ENCODE results near the gene PSMD11. TPM values are rescaled to one million over a fixed set of nuclear protein-coding genes. Genes with fewer than 3 reads are reported as not detected.
A peak's percentile ranks its signal among the peaks of the same experiment; 100 is the strongest.

PSMD11 gene
- total RNA-seq, 4 donors from 2014 or later, result 37.3 to 48.9 (median 46.8) TPM

DNA sequence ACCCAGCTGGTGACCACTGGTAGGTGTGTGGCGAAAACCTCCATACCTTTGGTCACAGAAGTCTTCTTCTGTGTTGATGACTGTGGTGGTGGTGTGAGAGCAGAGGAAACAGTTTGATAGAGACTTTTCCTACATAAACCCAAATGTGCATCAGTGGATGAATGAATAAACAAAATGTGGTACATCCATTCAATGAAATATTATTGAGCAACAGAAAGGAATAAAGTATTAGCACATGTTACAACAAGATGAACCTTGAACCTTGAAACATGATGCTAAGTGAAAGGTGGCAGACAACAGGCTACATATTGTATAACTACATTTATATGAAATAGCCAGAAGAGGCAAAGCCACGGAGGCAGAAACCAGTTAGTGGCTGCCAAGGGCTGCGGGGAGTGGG, 57.7 kb downstream of the PSMD11 start:
- Histone ChIP-seq H3K27ac (no peak overlapping the region), H3K4me1 (peaks cover 0 to 22% (median 10%) of the 10 kb centered on the region in 4 donors), H3K4me3 (no peak overlapping the region), H3K9me3 (no peaks in the 10 kb centered on the region), H3K27me3 (no peaks in the 10 kb centered on the region), H3K36me3 (no peaks in the 10 kb centered on the region)
- 94 to 96% methylated on average over 3 of the region's 3 CpGs for WGBS, 2 donors
- no peak for DNase-seq (ENCODE audit: low spot score in 2 of 2)
- no peak for TF ChIP-seq POLR2A (IDR thresholded peaks at IDR 0.05)
- no peak for TF ChIP-seq EP300 (IDR thresholded peaks at IDR 0.05)
- no peak for TF ChIP-seq CTCF (IDR thresholded peaks at IDR 0.05)

- Histone ChIP-seq H3K27ac (peak overlapping the region in 1 of 4 donors; percentile 80), H3K9me3 (no peaks in the 10 kb centered on the region), H3K36me3 (no peaks in the 10 kb centered on the region), H3K27me3 (no peaks in the 10 kb centered on the region), H3K4me1 (peaks cover 0 to 22% (median 10%) of the 10 kb centered on the region in 4 donors), H3K4me3 (no peak overlapping the region)
- no peak for TF ChIP-seq CTCF (IDR thresholded peaks at IDR 0.05)
- no peak for TF ChIP-seq POLR2A (IDR thresholded peaks at IDR 0.05)
- TF ChIP-seq EP300 (IDR thresholded peaks at IDR 0.05), result no peak
- DNase-seq (ENCODE audit: low spot score in 2 of 2), result no peak
- WGBS, 2 donors, result 53 to 56% methylated on average over 10 of the region's 10 CpGs
Measured at GRCh38 chr17:32502710-32503109, 58.4 kb downstream of the PSMD11 start.

- peaks cover 0 to 22% (median 10%) of the 10 kb centered on the region in 4 donors for H3K4me1 ChIP-seq
- H3K27ac ChIP-seq, result peak overlapping the region in 3 of 4 donors; percentile 50 to 80 (median 54)
- H3K27me3 ChIP-seq, result no peaks in the 10 kb centered on the region
- H3K36me3 ChIP-seq, result no peaks in the 10 kb centered on the region
- H3K9me3 ChIP-seq, result no peaks in the 10 kb centered on the region
- H3K4me3 ChIP-seq, result no peak overlapping the region
- 68 to 69% methylated on average over 7 of the region's 7 CpGs for WGBS, 2 donors
- DNase-seq (ENCODE audit: low spot score in 2 of 2), result no peak
- no peak for TF ChIP-seq EP300 (IDR thresholded peaks at IDR 0.05)
- TF ChIP-seq POLR2A (IDR thresholded peaks at IDR 0.05), result no peak
- TF ChIP-seq CTCF (IDR thresholded peaks at IDR 0.05), result no peak
Measured at GRCh38 chr17:32503251-32504165, 59.2 kb downstream of the PSMD11 start.

DNA sequence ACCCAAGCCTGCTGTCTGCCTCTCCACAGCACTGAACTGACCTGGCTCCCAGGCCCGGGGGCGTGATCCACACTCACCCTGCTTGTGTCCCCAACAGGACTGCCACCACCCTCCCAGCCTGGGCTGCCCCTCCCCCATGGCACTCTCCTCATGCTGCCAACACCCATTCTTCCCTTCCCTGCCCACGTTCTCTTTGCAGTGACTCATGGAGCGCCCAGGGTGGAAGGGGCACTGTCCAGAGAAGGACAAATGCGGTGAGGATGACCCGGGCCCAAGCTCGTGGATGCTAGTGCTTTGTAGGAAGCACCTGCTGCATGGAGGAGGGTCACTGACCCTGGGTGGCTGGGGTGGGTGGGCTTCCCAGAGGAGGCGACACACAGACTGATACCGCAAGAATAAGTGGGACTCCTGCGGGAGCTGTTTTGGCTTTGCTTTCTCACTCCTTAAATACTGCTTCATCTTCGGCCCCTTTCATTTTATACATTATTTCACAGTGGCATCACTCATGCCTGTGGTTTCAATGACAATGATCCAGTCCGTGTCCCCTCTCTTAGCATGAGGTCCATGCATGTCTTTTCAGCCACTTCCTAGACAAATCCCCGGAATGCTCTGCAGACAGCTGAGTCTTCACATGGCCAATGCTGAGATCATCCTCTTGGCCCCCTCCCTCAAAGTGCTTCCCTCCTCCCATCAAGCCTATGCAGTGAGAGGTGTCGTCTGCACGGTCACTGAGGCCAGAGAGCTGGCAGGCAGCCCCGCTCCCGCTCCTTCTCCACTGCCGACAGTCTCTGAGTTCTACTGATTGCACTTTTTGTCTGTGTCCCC, 60.1 kb downstream of the PSMD11 start:
- no peak overlapping the region for H3K4me3 ChIP-seq
- peaks cover 0 to 22% (median 10%) of the 10 kb centered on the region in 4 donors for H3K4me1 ChIP-seq
- 54 to 56% methylated on average over 18 of the region's 18 CpGs for WGBS, 2 donors
- no peaks in the 10 kb centered on the region for H3K36me3 ChIP-seq
- H3K9me3 ChIP-seq, result no peaks in the 10 kb centered on the region
- no peaks in the 10 kb centered on the region for H3K27me3 ChIP-seq
- TF ChIP-seq POLR2A (IDR thresholded peaks at IDR 0.05) (no peak), EP300 (IDR thresholded peaks at IDR 0.05) (no peak)
- DNase-seq (ENCODE audit: low spot score in 2 of 2), result no peak
- H3K27ac ChIP-seq, result peak overlapping the region in 3 of 4 donors; percentile 50 to 80 (median 54)

GRCh38 chr17:32508926-32509325, 64.6 kb downstream of the PSMD11 start:
- no peak overlapping the region for H3K27ac ChIP-seq
- no peaks in the 10 kb centered on the region for H3K9me3 ChIP-seq
- peaks cover 0 to 12% (median 6%) of the 10 kb centered on the region in 4 donors for H3K4me1 ChIP-seq
- no peak for DNase-seq (ENCODE audit: low spot score in 2 of 2)
- 86% methylated on average over 5 of the region's 5 CpGs for whole genome bisulfite sequencing, 2 donors
- no peaks in the 10 kb centered on the region for H3K36me3 ChIP-seq
- TF ChIP-seq EP300 (IDR thresholded peaks at IDR 0.05), result no peak
- TF ChIP-seq POLR2A (IDR thresholded peaks at IDR 0.05), result no peak
- TF ChIP-seq CTCF (IDR thresholded peaks at IDR 0.05), result no peak
- H3K27me3 ChIP-seq, result no peaks in the 10 kb centered on the region
- H3K4me3 ChIP-seq, result no peak overlapping the region
